ENCODE measurements around the gene HMOX2.

DNA sequence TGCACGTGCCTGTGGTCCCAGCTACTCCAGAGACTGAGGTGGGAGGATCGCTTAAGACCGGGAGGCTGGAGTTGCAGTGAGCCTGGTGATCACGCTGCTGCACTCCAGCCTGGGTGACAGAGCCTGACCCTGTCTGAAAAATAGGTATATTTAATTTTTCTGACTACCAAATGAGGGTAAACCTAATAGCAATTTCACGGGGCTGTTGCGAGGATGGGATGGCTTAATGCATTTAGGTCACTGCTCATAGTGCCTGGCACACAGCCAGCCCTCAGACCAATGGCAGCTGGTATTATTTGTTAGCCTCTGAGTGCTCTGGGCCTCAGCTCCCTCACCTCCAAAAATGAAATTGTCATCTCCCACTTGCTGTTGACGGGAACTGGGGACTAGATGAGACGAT, 68.3 kb downstream of the HMOX2 start:
- TF ChIP-seq POLR2A (IDR thresholded peaks at IDR 0.05; ENCODE audit: low read depth) (no peak), POLR2AphosphoS5 (IDR thresholded peaks at IDR 0.05) (no peak), EP300 (IDR thresholded peaks at IDR 0.05) (no peak)
- TF ChIP-seq, protein P1, sequence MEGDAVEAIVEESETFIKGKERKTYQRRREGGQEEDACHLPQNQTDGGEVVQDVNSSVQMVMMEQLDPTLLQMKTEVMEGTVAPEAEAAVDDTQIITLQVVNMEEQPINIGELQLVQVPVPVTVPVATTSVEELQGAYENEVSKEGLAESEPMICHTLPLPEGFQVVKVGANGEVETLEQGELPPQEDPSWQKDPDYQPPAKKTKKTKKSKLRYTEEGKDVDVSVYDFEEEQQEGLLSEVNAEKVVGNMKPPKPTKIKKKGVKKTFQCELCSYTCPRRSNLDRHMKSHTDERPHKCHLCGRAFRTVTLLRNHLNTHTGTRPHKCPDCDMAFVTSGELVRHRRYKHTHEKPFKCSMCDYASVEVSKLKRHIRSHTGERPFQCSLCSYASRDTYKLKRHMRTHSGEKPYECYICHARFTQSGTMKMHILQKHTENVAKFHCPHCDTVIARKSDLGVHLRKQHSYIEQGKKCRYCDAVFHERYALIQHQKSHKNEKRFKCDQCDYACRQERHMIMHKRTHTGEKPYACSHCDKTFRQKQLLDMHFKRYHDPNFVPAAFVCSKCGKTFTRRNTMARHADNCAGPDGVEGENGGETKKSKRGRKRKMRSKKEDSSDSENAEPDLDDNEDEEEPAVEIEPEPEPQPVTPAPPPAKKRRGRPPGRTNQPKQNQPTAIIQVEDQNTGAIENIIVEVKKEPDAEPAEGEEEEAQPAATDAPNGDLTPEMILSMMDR (IDR thresholded peaks at IDR 0.05): no peak

All from esophagus muscularis mucosa (tissue), 4 donors.